ENCODE results near the gene AP5B1. TPM values are rescaled to one million over a fixed set of nuclear protein-coding genes. Genes with fewer than 3 reads are reported as not detected.
A peak's percentile ranks its signal among the peaks of the same experiment; 100 is the strongest.

AP5B1 gene
- total and polyA plus RNA-seq, 2 donors from 2014 or later = 6.3 to 18.3 TPM

DNA sequence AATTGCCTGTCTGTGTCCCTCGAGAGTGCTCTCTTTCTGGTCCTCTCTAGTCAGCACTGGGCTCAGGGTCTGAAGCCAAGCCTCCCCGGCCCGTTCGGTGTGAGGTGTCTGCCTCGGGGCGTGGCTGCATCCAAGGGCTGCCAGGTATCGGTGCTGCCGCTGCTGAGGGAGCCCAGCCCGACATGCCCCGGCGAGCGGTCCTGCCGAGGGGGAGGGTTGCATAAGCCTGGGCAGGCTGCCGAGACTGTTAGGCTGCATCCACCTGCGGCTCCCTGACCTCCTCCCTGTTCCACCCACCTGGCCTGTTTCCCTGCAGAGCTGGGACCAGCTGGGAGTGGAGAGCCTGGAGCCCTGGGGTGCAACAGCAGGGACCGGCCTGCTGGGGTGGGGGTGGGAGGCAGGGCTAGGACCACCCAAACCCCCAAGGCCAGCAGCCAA is 12.4 kb upstream of the AP5B1 start:
- H3K4me1 ChIP-seq (ENCODE audit: control insufficient read depth in 2 of 3, insufficient read depth in 2 of 3, low read depth in 1 of 3, low read length in 3 of 3) = peaks cover 0 to 63% (median 17%) of the 10 kb centered on the region in 3 donors

DNA sequence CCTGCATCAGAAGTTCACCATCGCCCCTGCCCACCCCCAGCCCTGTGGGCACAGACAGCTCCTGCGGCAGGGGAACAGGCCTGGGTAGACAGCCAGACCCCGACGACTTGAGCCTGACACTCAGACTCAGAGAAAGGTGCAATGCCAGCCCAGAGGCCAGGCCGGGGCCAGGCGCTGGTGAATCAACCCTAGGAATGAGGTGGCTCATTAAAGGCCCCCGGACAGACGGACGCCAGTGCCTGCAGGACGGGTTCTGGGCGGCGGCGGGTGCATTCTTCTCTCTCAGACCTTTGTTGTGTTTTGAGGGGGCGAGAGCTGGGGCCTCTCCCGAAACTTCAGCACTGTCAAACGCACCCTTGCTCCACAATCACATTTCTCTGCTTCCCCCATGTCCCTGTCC is 11.7 kb upstream of the AP5B1 start:
- Histone ChIP-seq H3K4me1 (ENCODE audit: control insufficient read depth in 2 of 3, insufficient read depth in 2 of 3, low read depth in 1 of 3, low read length in 3 of 3) (peaks cover 0 to 63% (median 17%) of the 10 kb centered on the region in 3 donors), H3K9ac (ENCODE audit: low read length in 3 of 3) (peak overlapping the region in 1 of 3 donors; percentile 8), H3K27ac (ENCODE audit: low read depth in 2 of 2, low read length in 2 of 2) (peak overlapping the region; percentile 49 to 82), H3K27me3 (ENCODE audit: control insufficient read depth, insufficient read depth, low read length) (no peaks in the 10 kb centered on the region), H3K4me3 (ENCODE audit: low read length in 3 of 3) (peak overlapping the region in 1 of 3 donors; percentile 17), H3K36me3 (ENCODE audit: control insufficient read depth in 2 of 3, insufficient read depth in 3 of 3, low read length in 3 of 3) (peaks cover 0 to 27% (median 6%) of the 10 kb centered on the region in 3 donors), H3K9me3 (ENCODE audit: control insufficient read depth in 2 of 3, insufficient read depth in 1 of 3, low read length in 3 of 3) (no peaks in the 10 kb centered on the region)
- intact Hi-C loops (cut with DNase I) = no loop called here
- TF ChIP-seq, protein P1, sequence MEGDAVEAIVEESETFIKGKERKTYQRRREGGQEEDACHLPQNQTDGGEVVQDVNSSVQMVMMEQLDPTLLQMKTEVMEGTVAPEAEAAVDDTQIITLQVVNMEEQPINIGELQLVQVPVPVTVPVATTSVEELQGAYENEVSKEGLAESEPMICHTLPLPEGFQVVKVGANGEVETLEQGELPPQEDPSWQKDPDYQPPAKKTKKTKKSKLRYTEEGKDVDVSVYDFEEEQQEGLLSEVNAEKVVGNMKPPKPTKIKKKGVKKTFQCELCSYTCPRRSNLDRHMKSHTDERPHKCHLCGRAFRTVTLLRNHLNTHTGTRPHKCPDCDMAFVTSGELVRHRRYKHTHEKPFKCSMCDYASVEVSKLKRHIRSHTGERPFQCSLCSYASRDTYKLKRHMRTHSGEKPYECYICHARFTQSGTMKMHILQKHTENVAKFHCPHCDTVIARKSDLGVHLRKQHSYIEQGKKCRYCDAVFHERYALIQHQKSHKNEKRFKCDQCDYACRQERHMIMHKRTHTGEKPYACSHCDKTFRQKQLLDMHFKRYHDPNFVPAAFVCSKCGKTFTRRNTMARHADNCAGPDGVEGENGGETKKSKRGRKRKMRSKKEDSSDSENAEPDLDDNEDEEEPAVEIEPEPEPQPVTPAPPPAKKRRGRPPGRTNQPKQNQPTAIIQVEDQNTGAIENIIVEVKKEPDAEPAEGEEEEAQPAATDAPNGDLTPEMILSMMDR (IDR thresholded peaks at IDR 0.05; ENCODE audit: borderline replicate concordance, extremely low read depth, insufficient read depth) = no peak
- FAIRE-seq (no peak), DNase-seq (peak in 1 of 5 donors; percentile 72)

More for the DNA sequence above, 12.4 kb upstream of the AP5B1 start:
- Histone ChIP-seq H3K9me3 (ENCODE audit: control insufficient read depth in 2 of 3, insufficient read depth in 1 of 3, low read length in 3 of 3) (no peaks in the 10 kb centered on the region), H3K27me3 (ENCODE audit: control insufficient read depth, insufficient read depth, low read length) (no peaks in the 10 kb centered on the region), H3K9ac (ENCODE audit: low read length in 3 of 3) (no peak overlapping the region), H3K27ac (ENCODE audit: low read depth in 2 of 2, low read length in 2 of 2) (peak overlapping the region; percentile 69 to 80), H3K36me3 (ENCODE audit: control insufficient read depth in 2 of 3, insufficient read depth in 3 of 3, low read length in 3 of 3) (peaks cover 0 to 27% (median 6%) of the 10 kb centered on the region in 3 donors), H3K4me3 (ENCODE audit: low read length in 3 of 3) (peak overlapping the region in 1 of 3 donors; percentile 17)
- FAIRE-seq (no peak), DNase-seq (peak in 3 of 5 donors; percentile 34 to 96 (median 49))
- intact Hi-C loops (cut with DNase I) = no loop called here
- TF ChIP-seq, protein P1 (IDR thresholded peaks at IDR 0.05; ENCODE audit: borderline replicate concordance, extremely low read depth, insufficient read depth) = no peak

DNA sequence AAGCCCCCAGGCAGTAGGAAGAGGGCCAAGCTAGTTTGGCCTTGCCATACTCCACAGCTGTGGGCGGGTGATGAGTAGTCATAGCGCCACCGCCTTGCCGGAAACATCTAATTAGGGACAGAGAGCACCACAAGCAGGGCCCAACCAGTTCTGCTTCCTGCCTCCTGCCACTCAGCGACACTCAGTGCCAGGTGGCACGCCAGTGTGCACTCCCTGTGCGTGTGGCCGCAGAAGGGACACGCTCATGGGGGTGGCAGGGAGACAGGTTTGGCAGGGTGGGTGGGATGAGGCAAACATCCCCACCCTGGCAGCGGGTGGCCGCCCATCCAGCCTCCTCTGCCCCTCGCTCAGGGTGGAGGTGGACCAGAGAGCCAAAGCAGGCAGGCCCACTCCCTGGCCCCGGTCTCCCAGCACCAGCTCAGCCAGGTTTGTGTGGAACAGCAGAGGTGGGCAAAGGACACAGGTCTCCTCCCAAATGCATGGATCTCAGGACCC is 11.0 kb upstream of the AP5B1 start:
- Histone ChIP-seq H3K9me3 (ENCODE audit: control insufficient read depth in 2 of 3, insufficient read depth in 1 of 3, low read length in 3 of 3) (no peaks in the 10 kb centered on the region), H3K36me3 (ENCODE audit: control insufficient read depth in 2 of 3, insufficient read depth in 3 of 3, low read length in 3 of 3) (peaks cover 0 to 24% (median 6%) of the 10 kb centered on the region in 3 donors), H3K4me1 (ENCODE audit: control insufficient read depth in 2 of 3, insufficient read depth in 2 of 3, low read depth in 1 of 3, low read length in 3 of 3) (peaks cover 0 to 63% (median 17%) of the 10 kb centered on the region in 3 donors), H3K27ac (ENCODE audit: low read depth in 2 of 2, low read length in 2 of 2) (peak overlapping the region; percentile 8 to 82), H3K27me3 (ENCODE audit: control insufficient read depth, insufficient read depth, low read length) (no peaks in the 10 kb centered on the region), H3K9ac (ENCODE audit: low read length in 3 of 3) (peak overlapping the region in 1 of 3 donors; percentile 8), H3K4me3 (ENCODE audit: low read length in 3 of 3) (no peak overlapping the region)
- FAIRE-seq (no peak), DNase-seq (peak in 2 of 5 donors; percentile 20 to 83)
- TF ChIP-seq, protein P1 (IDR thresholded peaks at IDR 0.05; ENCODE audit: borderline replicate concordance, extremely low read depth, insufficient read depth) = no peak
- intact Hi-C loops (cut with DNase I) = no loop called here
